Suprapubic skin (tissue), 3 donors: ENCODE measurements around the gene MYO15A.

Experiments
- POLR2A ChIP-seq, 2 donors: fragments of 450-650 bp; IDR thresholded peaks; one replicate each; pipeline ENCODE4 v1.6.1; 2017; ENCODE audit warnings: antibody characterized with exemption in 2 of 2, mild to moderate bottlenecking in 2 of 2, moderate library complexity in 2 of 2
- TF ChIP-seq, protein P1 (sequence below), 2 donors: fragments of 200-600 bp in 1 of 2; fragments of 450-650 bp in 1 of 2; sonication (generic) in 1 of 2; IDR thresholded peaks; one replicate each; pipeline ENCODE4 v1.5.1; 2016 to 2019; ENCODE audit warnings: antibody characterized with exemption in 2 of 2, mild to moderate bottlenecking in 1 of 2, moderate library complexity in 1 of 2

DNA sequence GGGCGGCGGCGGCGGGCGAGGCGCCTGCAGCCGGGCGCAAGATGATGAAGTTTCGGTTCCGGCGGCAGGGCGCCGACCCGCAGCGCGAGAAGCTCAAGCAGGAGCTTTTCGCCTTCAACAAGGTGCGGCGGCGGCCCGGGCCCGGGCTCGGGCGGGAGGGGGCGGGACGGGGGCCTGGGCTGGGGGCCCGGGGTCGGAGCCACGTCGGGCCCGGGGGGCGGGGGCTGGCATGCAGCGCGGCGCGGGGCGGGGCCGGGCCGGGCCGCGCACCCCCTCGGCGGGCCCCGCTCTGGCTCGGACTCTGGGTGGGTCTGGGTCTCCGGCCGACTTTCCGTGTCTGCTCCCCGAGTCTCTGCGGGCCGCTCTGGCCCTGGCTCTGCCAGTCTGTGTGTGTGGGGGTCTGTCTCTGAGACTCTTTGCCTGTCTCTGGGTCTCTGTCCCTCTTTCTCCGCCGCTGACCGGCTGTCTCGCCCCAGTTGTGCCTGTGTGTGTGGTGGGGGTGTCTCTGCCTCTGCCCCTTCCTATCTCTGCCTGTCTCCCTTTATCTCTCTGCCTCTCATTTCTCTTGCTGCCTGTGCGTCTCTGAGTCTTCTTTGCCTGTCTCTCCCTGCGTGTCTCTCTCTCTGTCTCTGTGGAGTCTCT is 117.2 kb downstream of the MYO15A start:
- TF ChIP-seq, protein P1, sequence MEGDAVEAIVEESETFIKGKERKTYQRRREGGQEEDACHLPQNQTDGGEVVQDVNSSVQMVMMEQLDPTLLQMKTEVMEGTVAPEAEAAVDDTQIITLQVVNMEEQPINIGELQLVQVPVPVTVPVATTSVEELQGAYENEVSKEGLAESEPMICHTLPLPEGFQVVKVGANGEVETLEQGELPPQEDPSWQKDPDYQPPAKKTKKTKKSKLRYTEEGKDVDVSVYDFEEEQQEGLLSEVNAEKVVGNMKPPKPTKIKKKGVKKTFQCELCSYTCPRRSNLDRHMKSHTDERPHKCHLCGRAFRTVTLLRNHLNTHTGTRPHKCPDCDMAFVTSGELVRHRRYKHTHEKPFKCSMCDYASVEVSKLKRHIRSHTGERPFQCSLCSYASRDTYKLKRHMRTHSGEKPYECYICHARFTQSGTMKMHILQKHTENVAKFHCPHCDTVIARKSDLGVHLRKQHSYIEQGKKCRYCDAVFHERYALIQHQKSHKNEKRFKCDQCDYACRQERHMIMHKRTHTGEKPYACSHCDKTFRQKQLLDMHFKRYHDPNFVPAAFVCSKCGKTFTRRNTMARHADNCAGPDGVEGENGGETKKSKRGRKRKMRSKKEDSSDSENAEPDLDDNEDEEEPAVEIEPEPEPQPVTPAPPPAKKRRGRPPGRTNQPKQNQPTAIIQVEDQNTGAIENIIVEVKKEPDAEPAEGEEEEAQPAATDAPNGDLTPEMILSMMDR (IDR thresholded peaks at IDR 0.05) = no peak
- no peak for TF ChIP-seq POLR2A (IDR thresholded peaks at IDR 0.05)
